Small intestine (tissue), 7 donors: Measurements from ENCODE around the gene TLCD3A. TPM values are rescaled to one million over a fixed set of nuclear protein-coding genes. Genes with fewer than 3 reads are reported as not detected.

Source experiments
- DNase-seq, 2 donors: peaks; one replicate each; pipeline versions ENCODE4 v3.0.0 to v3.0.0-alpha.2; 2013
- FAIRE-seq: peaks from 2 replicates; lab custom pipeline; 2012; peaks lifted over from hg19 to GRCh38; lab: Jason Lieb, UNC
- H3K27ac ChIP-seq, 3 donors: one replicate each; pipeline ENCODE4 v1.5.1; 2013; ENCODE audit warnings: low read length in 2 of 3, mild to moderate bottlenecking in 2 of 3, control low read depth in 1 of 3, inconsistent platforms in 1 of 3, low read depth in 1 of 3, moderate library complexity in 1 of 3
- H3K27me3 ChIP-seq, 3 donors: one replicate each; pipeline ENCODE4 v1.6.1; 2013; ENCODE audit warnings: low read length in 3 of 3, inconsistent platforms in 1 of 3; ENCODE audit not compliant: control insufficient read depth in 3 of 3, insufficient read depth in 3 of 3
- H3K36me3 ChIP-seq, 3 donors: one replicate each; pipeline ENCODE4 v1.6.1; 2013; ENCODE audit warnings: low read length in 3 of 3, inconsistent platforms in 1 of 3, low read depth in 1 of 3, mild to moderate bottlenecking in 1 of 3, moderate library complexity in 1 of 3; ENCODE audit not compliant: control insufficient read depth in 3 of 3, insufficient read depth in 2 of 3
- H3K4me1 ChIP-seq, 3 donors: one replicate each; pipeline ENCODE4 v1.6.1; 2013; ENCODE audit warnings: low read length in 2 of 3, inconsistent platforms in 1 of 3, low read depth in 1 of 3, mild to moderate bottlenecking in 1 of 3, moderate library complexity in 1 of 3; ENCODE audit not compliant: control insufficient read depth in 3 of 3, insufficient read depth in 2 of 3
- H3K4me3 ChIP-seq, 3 donors: one replicate each; pipeline ENCODE4 v1.5.1; 2013; ENCODE audit warnings: low read length in 3 of 3, control low read depth in 1 of 3, inconsistent platforms in 1 of 3, low read depth in 1 of 3, mild to moderate bottlenecking in 1 of 3, moderate library complexity in 1 of 3
- H3K9me3 ChIP-seq, 2 donors: one replicate each; pipeline ENCODE4 v1.6.1; 2013; ENCODE audit warnings: low read depth in 1 of 2, low read length in 1 of 2; ENCODE audit not compliant: control insufficient read depth in 2 of 2, insufficient read depth in 1 of 2
- WGBS, 3 donors: extraction: QIAGEN DNeasy Blood & Tissue Kit; methylation state at CpG; one replicate each; pipeline ENCODE4 v1.1.7; 2013; 5-methylcytosine and 5-hydroxymethylcytosine counted together
- polyA plus RNA-seq, 4 donors: library from polyadenylated mRNA; stranded (reverse) in 3 of 4; unstranded in 1 of 4; fragments of 200-250 nt in 3 of 4; fragments of 120-200 nt in 1 of 4; gene quantifications; one replicate each; pipeline versions ENCODE4 v1.2.1 to v1.2.3, GENCODE V29; 2013
- donor health status: healthy with polysubstance abuse.
- donor health status: control.
- donor health status: control.
- donor health status: Bipolar disorder and iron deficiency.
- donor health status: healthy.

Gene TLCD3A
- polyA plus RNA-seq, 4 donors: 5.6 to 25.7 (median 11.8) TPM

GRCh38 chr17:700504-701094 is 31.8 kb upstream of the TLCD3A start:
- FAIRE-seq: peak; percentile 85
- Histone ChIP-seq H3K9me3 (no peaks in the 10 kb centered on the region), H3K4me3 (no peak overlapping the region), H3K27me3 (no peaks in the 10 kb centered on the region), H3K36me3 (peaks cover 2 to 49% (median 14%) of the 10 kb centered on the region in 3 donors), H3K27ac (no peak overlapping the region), H3K4me1 (peaks cover 0 to 3% (median 0%) of the 10 kb centered on the region in 3 donors)
- peak; percentile 36 to 45 for DNase-seq
- 42 to 74% (median 65%) methylated on average over 1 of the region's 1 CpG for WGBS, 3 donors

- FAIRE-seq (no peak), DNase-seq (no peak)
- 75 to 81% (median 78%) methylated on average over 12 of the region's 12 CpGs for WGBS, 3 donors
- no peak overlapping the region for H3K4me3 ChIP-seq
- no peak overlapping the region for H3K27ac ChIP-seq
- H3K36me3 ChIP-seq: peaks cover 5 to 48% (median 7%) of the 10 kb centered on the region in 3 donors
- H3K27me3 ChIP-seq: no peaks in the 10 kb centered on the region
- peaks cover 0 to 5% (median 0%) of the 10 kb centered on the region in 3 donors for H3K4me1 ChIP-seq
- no peaks in the 10 kb centered on the region for H3K9me3 ChIP-seq
Observed at GRCh38 chr17:703081-703875, 29.1 kb upstream of the TLCD3A start.

- FAIRE-seq (no peak), DNase-seq (no peak)
- peaks cover 8 to 53% (median 10%) of the 10 kb centered on the region in 3 donors for H3K36me3 ChIP-seq
- 69 to 87% (median 78%) methylated on average over 4 of the region's 4 CpGs for WGBS, 3 donors
- peaks cover 0 to 5% (median 0%) of the 10 kb centered on the region in 3 donors for H3K4me1 ChIP-seq
- H3K27me3 ChIP-seq: no peaks in the 10 kb centered on the region
- H3K27ac ChIP-seq: no peak overlapping the region
- H3K4me3 ChIP-seq: no peak overlapping the region
- no peaks in the 10 kb centered on the region for H3K9me3 ChIP-seq
Observed at GRCh38 chr17:704111-704864, 28.1 kb upstream of the TLCD3A start.

GRCh38 chr17:705011-705410 is 27.4 kb upstream of the TLCD3A start:
- no peak for FAIRE-seq
- Histone ChIP-seq H3K4me3 (no peak overlapping the region), H3K9me3 (no peaks in the 10 kb centered on the region), H3K27me3 (no peaks in the 10 kb centered on the region), H3K36me3 (peaks cover 8 to 58% (median 15%) of the 10 kb centered on the region in 3 donors), H3K4me1 (peaks cover 0 to 5% (median 0%) of the 10 kb centered on the region in 3 donors), H3K27ac (no peak overlapping the region)
- DNase-seq: no peak
- 86 to 94% (median 91%) methylated on average over 1 of the region's 1 CpG for WGBS, 3 donors

GRCh38 chr17:705863-706262 is 26.5 kb upstream of the TLCD3A start:
- Histone ChIP-seq H3K27me3 (no peaks in the 10 kb centered on the region), H3K4me3 (no peak overlapping the region), H3K9me3 (no peaks in the 10 kb centered on the region), H3K27ac (peak overlapping the region in 1 of 3 donors; percentile 5), H3K4me1 (peaks cover 0 to 5% (median 0%) of the 10 kb centered on the region in 3 donors), H3K36me3 (peaks cover 8 to 58% (median 16%) of the 10 kb centered on the region in 3 donors)
- FAIRE-seq (no peak), DNase-seq (peak; percentile 75 to 78)
- WGBS, 3 donors: 30 to 76% (median 66%) methylated on average over 6 of the region's 6 CpGs

GRCh38 chr17:708132-708531 is 24.3 kb upstream of the TLCD3A start:
- no peaks in the 10 kb centered on the region for H3K27me3 ChIP-seq
- DNase-seq (no peak), FAIRE-seq (no peak)
- no peaks in the 10 kb centered on the region for H3K9me3 ChIP-seq
- H3K36me3 ChIP-seq: peaks cover 4 to 43% (median 16%) of the 10 kb centered on the region in 3 donors
- 49 to 62% (median 56%) methylated on average over 5 of the region's 5 CpGs for WGBS, 3 donors
- H3K27ac ChIP-seq: no peak overlapping the region
- no peak overlapping the region for H3K4me3 ChIP-seq
- peaks cover 0 to 5% (median 4%) of the 10 kb centered on the region in 3 donors for H3K4me1 ChIP-seq

- Histone ChIP-seq H3K27me3 (no peaks in the 10 kb centered on the region), H3K36me3 (peaks cover 0 to 5% (median 0%) of the 10 kb centered on the region in 3 donors), H3K4me1 (peaks cover 0 to under 1% (median 0%) of the 10 kb centered on the region in 3 donors), H3K27ac (no peak overlapping the region), H3K4me3 (no peak overlapping the region), H3K9me3 (no peaks in the 10 kb centered on the region)
- DNase-seq (no peak), FAIRE-seq (no peak)
- 76 to 84% (median 83%) methylated on average over 5 of the region's 5 CpGs for WGBS, 3 donors
Observed at GRCh38 chr17:718075-718474, 14.3 kb upstream of the TLCD3A start.
